ENCODE results near the gene FLOT1.

DNA sequence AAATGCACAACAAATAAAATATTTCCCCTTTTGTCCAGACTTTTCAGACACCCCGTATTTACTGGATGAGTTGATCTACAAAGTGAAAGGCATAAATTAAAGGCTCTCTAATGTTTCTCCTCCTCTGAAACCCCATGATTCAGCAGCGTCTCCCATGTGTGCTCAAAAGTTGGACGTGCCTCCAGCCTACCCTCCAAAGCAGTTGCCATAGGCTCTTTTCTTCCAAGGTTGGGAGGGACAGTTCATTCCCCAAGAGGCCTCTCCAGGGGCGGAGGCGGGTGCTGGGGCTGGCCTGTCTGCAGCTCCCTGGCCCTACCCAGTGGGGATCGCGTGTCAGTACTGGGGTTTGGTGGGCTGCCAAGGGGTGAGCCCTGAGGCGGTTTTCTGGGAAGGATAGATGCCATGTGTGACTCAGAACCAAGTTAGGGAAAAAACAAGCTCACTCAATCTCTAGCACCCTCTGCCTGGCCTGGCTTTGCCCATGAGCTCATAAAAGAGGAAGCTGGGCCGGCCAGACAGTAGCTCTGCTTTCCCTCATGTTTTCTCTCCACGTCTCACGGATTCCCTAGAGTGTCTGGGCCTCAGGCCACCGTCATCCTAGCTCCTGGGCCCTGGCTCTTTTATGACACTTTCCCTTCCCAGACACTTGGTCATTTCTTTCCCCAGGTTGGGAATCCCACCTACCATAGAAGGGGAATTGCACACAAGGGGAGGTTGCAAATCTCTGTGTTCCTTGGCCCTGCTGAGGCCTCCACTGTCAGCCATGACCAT lies 9.9 kb upstream of the FLOT1 start:
- TF ChIP-seq POLR2A (IDR thresholded peaks at IDR 0.05; ENCODE audit: low read depth) (no peak), EP300 (IDR thresholded peaks at IDR 0.05) (peak; percentile 65), POLR2AphosphoS5 (IDR thresholded peaks at IDR 0.05) (peak; percentile 75 to 79)
- TF ChIP-seq, protein P1, sequence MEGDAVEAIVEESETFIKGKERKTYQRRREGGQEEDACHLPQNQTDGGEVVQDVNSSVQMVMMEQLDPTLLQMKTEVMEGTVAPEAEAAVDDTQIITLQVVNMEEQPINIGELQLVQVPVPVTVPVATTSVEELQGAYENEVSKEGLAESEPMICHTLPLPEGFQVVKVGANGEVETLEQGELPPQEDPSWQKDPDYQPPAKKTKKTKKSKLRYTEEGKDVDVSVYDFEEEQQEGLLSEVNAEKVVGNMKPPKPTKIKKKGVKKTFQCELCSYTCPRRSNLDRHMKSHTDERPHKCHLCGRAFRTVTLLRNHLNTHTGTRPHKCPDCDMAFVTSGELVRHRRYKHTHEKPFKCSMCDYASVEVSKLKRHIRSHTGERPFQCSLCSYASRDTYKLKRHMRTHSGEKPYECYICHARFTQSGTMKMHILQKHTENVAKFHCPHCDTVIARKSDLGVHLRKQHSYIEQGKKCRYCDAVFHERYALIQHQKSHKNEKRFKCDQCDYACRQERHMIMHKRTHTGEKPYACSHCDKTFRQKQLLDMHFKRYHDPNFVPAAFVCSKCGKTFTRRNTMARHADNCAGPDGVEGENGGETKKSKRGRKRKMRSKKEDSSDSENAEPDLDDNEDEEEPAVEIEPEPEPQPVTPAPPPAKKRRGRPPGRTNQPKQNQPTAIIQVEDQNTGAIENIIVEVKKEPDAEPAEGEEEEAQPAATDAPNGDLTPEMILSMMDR (IDR thresholded peaks at IDR 0.05) = no peak

Data from esophagus muscularis mucosa (tissue), 4 donors.